Pancreas (tissue), 10 donors: Measurements from ENCODE around the gene CPN2. TPM values are rescaled to one million over a fixed set of nuclear protein-coding genes. Genes with fewer than 3 reads are reported as not detected.

ENCODE experiments used
- ATAC-seq, 4 donors: fragments of 200-7000 bp; cut with Tn5 transposase; one replicate each; pipeline versions ENCODE4 v1.8.0 to v1.9.1; 2020; ENCODE audit warnings: mild to moderate bottlenecking in 4 of 4, moderate library complexity in 4 of 4
- DNase-seq, 6 donors: peaks; one replicate each; pipeline ENCODE4 v3.0.0-alpha.2; 2020
- FAIRE-seq: peaks from 2 replicates; lab custom pipeline; 2012; peaks lifted over from hg19 to GRCh38; lab: Jason Lieb, UNC
- H3K27ac ChIP-seq, 4 donors: fragments of 200-600 bp; sonication (generic); 1 replicate in 3 of 4; 2 replicates in 1 of 4; pipeline versions ENCODE4 v1.5.0 to v1.8.0; 2020
- H3K27me3 ChIP-seq, 4 donors: fragments of 200-600 bp; one replicate each; pipeline ENCODE4 v1.8.0; 2021
- H3K36me3 ChIP-seq, 3 donors: fragments of 200-600 bp; sonication (generic) in 1 of 3; one replicate each; pipeline versions ENCODE4 v1.5.0 to v1.8.0; 2020 to 2021
- H3K4me1 ChIP-seq, 3 donors: fragments of 200-600 bp; one replicate each; pipeline ENCODE4 v1.8.0; 2021
- H3K4me3 ChIP-seq, 4 donors: fragments of 200-600 bp; sonication (generic) in 2 of 4; one replicate each; pipeline versions ENCODE4 v1.5.0 to v1.8.0; 2020 to 2021
- H3K9me3 ChIP-seq, 4 donors: fragments of 200-600 bp; one replicate each; pipeline ENCODE4 v1.8.0; 2021
- WGBS, 2 donors: extraction: QIAGEN DNeasy Blood & Tissue Kit; methylation state at CpG; one replicate each; pipeline ENCODE4 v1.1.7; 2013; 5-methylcytosine and 5-hydroxymethylcytosine counted together
- intact Hi-C, 3 donors: fragments of 100-400 bp; cut with DNase I; formaldehyde crosslinking; loops; one replicate each; pipeline versions ENCODE4 v1.11.1 to v1.14.2; 2022
- polyA plus RNA-seq, 2 donors: library from polyadenylated mRNA; stranded (reverse); fragments of 200-250 nt; gene quantifications; one replicate each; pipeline ENCODE4 v1.2.3, GENCODE V29; 2013
- total RNA-seq, 6 donors: library from RNA; stranded (reverse); fragmentation: NEBNext Ultra II Directional in 4 of 6; extraction: Animal tissue kit (Norgen Biotek cat#: 25700) in 4 of 6; gene quantifications; one replicate each; pipeline versions ENCODE4 v1.2.1 to v1.2.4, GENCODE V29; 2021 to 2023
- TF ChIP-seq, protein P1 (sequence below), 4 donors: fragments of 200-600 bp; sonication (generic) in 3 of 4; IDR thresholded peaks; one replicate each; pipeline versions ENCODE4 v1.5.0 to v1.8.0; 2021; ENCODE audit warnings: antibody characterized with exemption in 4 of 4
- donor health status: healthy with polysubstance abuse.
- donor health status: DM: no; HTN: no; CAD: no; lungs with moderate emphysema.
- donor health status: DM: no; HTN: no; CAD: no.
- donor health status: control.
- donor health status: control.
- donor health status: Bipolar disorder and iron deficiency.
- donor health status: DM: yes; HTN: yes; CAD: no.
- donor health status: DM: no; HTN: no; CAD: no.
- donor health status: DM: no; HTN: no; CAD: no.
- donor health status: DM: yes; HTN: yes; CAD: no.

Gene CPN2
- total and polyA plus RNA-seq, 8 donors: 0.09 TPM; not detected in 7

DNA sequence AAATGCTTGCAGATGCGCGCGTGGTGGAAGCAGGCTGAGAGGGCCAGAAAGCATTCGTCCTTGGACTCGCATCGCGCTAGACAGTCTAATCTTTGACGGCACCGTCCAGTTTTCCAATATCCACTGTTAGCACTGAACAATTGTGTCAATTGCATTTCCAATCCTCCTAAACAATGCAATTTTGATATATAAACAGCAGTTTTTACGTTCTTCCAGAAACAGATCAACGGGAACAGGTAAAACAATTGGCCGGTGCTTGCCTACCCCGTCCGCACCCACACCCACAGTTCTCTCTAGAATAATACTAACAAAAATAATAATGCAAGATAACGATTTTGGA, 17.2 kb downstream of the CPN2 start:
- H3K27ac ChIP-seq: no peak overlapping the region
- FAIRE-seq (no peak), DNase-seq (no peak), ATAC-seq (no peak)
- intact Hi-C loops: loop anchor here in 1 of 3 donors (5.0 kb wide), 1 partner anchor 73 kb away; no protein-coding TSS in a partner anchor
- TF ChIP-seq, protein P1, sequence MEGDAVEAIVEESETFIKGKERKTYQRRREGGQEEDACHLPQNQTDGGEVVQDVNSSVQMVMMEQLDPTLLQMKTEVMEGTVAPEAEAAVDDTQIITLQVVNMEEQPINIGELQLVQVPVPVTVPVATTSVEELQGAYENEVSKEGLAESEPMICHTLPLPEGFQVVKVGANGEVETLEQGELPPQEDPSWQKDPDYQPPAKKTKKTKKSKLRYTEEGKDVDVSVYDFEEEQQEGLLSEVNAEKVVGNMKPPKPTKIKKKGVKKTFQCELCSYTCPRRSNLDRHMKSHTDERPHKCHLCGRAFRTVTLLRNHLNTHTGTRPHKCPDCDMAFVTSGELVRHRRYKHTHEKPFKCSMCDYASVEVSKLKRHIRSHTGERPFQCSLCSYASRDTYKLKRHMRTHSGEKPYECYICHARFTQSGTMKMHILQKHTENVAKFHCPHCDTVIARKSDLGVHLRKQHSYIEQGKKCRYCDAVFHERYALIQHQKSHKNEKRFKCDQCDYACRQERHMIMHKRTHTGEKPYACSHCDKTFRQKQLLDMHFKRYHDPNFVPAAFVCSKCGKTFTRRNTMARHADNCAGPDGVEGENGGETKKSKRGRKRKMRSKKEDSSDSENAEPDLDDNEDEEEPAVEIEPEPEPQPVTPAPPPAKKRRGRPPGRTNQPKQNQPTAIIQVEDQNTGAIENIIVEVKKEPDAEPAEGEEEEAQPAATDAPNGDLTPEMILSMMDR (IDR thresholded peaks at IDR 0.05): no peak
- no peaks in the 10 kb centered on the region for H3K9me3 ChIP-seq
- peaks cover 0 to 3% (median 0%) of the 10 kb centered on the region in 4 donors for H3K27me3 ChIP-seq
- H3K4me3 ChIP-seq: peak overlapping the region in 2 of 4 donors; percentile 40 to 54
- H3K4me1 ChIP-seq: peaks cover 5 to 11% (median 6%) of the 10 kb centered on the region in 3 donors
- WGBS, 2 donors: 19 to 26% methylated on average over 15 of the region's 15 CpGs
- H3K36me3 ChIP-seq: no peaks in the 10 kb centered on the region

DNA sequence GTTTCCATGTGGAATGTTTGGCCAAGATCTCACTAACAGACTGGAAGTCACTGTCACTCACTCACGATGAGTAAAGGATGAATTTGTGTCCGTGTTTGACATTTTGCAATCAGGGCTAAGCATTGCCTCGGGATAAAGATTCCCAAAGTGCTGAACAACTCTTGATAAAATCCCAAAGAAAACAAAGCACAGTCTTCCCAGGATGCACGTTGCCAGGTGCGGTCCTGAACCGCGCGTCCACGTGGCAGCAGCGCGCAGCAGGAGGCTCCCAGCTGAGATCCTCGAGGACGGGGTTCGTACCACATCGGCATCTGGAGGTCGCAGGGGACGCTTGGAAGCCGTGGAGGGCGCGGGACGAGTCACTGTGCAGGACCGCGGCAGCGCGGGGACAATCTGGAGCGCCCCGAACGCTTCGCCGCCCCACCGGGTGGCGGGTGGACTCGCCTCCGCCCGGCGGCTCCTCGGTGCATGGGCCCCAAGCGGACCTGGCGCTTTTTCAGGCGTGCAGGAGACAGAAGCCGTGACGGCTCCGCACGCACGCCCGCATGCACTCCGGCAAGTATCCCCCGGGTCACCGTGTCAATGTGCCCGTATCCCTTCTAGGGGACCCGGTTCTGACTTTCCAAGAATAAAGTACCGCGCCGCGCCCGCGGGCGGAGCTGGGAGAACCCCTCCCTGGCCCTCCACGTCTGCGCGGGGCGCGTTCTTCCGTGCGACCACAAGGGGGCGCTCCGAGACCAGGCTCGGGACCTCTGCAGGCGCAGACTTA, 17.7 kb downstream of the CPN2 start:
- TF ChIP-seq, protein P1 (IDR thresholded peaks at IDR 0.05): peak; percentile 98 to 100 (median 99)
- ATAC-seq (peak; percentile 94 to 97 (median 96)), FAIRE-seq (no peak), DNase-seq (peak; percentile 74 to 99 (median 88))
- Histone ChIP-seq H3K27ac (no peak overlapping the region), H3K9me3 (no peaks in the 10 kb centered on the region), H3K27me3 (peaks cover 0 to 3% (median 0%) of the 10 kb centered on the region in 4 donors), H3K4me1 (peaks cover 5 to 11% (median 6%) of the 10 kb centered on the region in 3 donors), H3K36me3 (no peaks in the 10 kb centered on the region), H3K4me3 (peak overlapping the region in 3 of 4 donors; percentile 12 to 54 (median 40))
- intact Hi-C loops: loop anchor here in 1 of 3 donors (5.0 kb wide), 1 partner anchor 74 kb away; no protein-coding TSS in a partner anchor
- 2 to 3% methylated on average over 55 to 69 of the region's 69 CpGs for WGBS, 2 donors

DNA sequence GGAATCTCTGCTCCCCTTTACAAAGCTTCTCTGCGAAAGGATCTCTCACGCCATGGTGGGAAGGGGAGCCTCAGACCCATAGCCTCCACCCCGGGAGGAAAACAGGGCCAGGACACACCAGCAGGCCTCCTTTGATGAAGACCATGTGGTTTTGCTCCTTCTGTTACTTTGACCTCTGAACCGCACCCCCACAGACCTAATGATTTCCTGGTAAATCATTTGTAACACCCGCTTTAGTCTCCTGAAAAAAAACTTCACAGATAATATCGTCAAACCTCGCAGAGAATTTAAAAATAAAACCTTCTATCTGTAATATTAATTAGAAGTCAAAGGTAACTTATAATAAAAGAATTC, 18.3 kb downstream of the CPN2 start:
- H3K27ac ChIP-seq: no peak overlapping the region
- H3K36me3 ChIP-seq: no peaks in the 10 kb centered on the region
- H3K9me3 ChIP-seq: no peaks in the 10 kb centered on the region
- H3K27me3 ChIP-seq: peaks cover 0 to 3% (median 0%) of the 10 kb centered on the region in 4 donors
- FAIRE-seq (no peak), DNase-seq (no peak), ATAC-seq (no peak)
- intact Hi-C loops: loop anchor here in 1 of 3 donors (5.0 kb wide), 1 partner anchor 74 kb away; no protein-coding TSS in a partner anchor
- no peak overlapping the region for H3K4me3 ChIP-seq
- WGBS, 2 donors: 53 to 54% methylated on average over 7 of the region's 7 CpGs
- TF ChIP-seq, protein P1 (IDR thresholded peaks at IDR 0.05): no peak
- H3K4me1 ChIP-seq: peaks cover 5 to 11% (median 6%) of the 10 kb centered on the region in 3 donors

DNA sequence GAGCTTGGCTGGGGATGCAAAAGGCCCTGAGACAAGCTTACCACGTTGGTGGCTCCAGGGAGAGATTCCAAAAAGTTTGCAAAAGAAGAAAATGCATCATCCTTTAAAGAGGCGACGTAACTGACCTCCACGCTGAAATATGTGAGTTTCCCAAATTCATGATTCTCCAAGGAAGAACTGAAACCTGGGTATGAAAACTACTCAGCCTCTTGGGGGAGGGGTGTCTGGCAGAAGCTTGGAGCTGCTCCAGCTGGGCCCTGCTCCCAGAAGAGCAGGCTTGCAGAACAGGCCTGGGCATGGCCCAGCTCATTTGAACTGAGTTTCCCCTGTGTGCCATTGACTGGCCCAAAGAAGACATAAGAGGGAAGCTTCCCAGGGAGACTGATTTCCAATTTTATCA, 20.5 kb downstream of the CPN2 start:
- Histone ChIP-seq H3K27ac (peak overlapping the region in 1 of 4 donors; percentile 5), H3K4me3 (no peak overlapping the region), H3K36me3 (no peaks in the 10 kb centered on the region), H3K4me1 (peaks cover 5 to 11% (median 6%) of the 10 kb centered on the region in 3 donors), H3K27me3 (peaks cover 0 to 3% (median 0%) of the 10 kb centered on the region in 4 donors), H3K9me3 (no peaks in the 10 kb centered on the region)
- 52 to 71% methylated on average over 4 of the region's 4 CpGs for WGBS, 2 donors
- FAIRE-seq (no peak), DNase-seq (peak; percentile 55 to 86 (median 64)), ATAC-seq (peak; percentile 44 to 69 (median 54))
- intact Hi-C loops: loop anchor here in 1 of 3 donors (5.0 kb wide), 1 partner anchor 77 kb away; no protein-coding TSS in a partner anchor
- TF ChIP-seq, protein P1 (IDR thresholded peaks at IDR 0.05): no peak
